D721Med (cell line): ENCODE measurements around the gene RGS11.

Experiments used
- DNase-seq: peaks from one replicate; pipeline ENCODE4 v3.0.0; 2011; ENCODE audit warnings: low spot score; ENCODE audit not compliant: insufficient read length
- FAIRE-seq: peaks from 2 replicates; lab custom pipeline; 2011; peaks lifted over from hg19 to GRCh38; lab: Jason Lieb, UNC
- CTCF ChIP-seq: IDR thresholded peaks from 2 replicates; pipeline ENCODE4 v1.5.1; 2012; ENCODE audit warnings: mild to moderate bottlenecking, control low read depth; ENCODE audit not compliant: insufficient read depth; ENCODE audit errors: missing control alignments

RGS11 gene

GRCh38 chr16:280005-280460, 4.3 kb upstream of the RGS11 start:
- DNase-seq (no peak), FAIRE-seq (no peak)
- TF ChIP-seq CTCF, result no peak

- FAIRE-seq, result no peak
- no peak for DNase-seq
- no peak for TF ChIP-seq CTCF
These were observed 3.8 kb upstream of the RGS11 start for GRCh38 chr16:279531-279930.

- FAIRE-seq (no peak), DNase-seq (no peak)
- TF ChIP-seq CTCF, result no peak
These were observed 3.2 kb upstream of the RGS11 start for GRCh38 chr16:278863-279366.

- TF ChIP-seq CTCF, result no peak
- DNase-seq (no peak), FAIRE-seq (no peak)
These were observed 808 bp upstream of the RGS11 start for GRCh38 chr16:276426-277077.

- FAIRE-seq (no peak), DNase-seq (no peak)
- no peak for TF ChIP-seq CTCF
These were observed 603 bp downstream of the RGS11 start for GRCh38 chr16:275041-275641.

- TF ChIP-seq CTCF, result no peak
These were observed 2.0 kb downstream of the RGS11 start for GRCh38 chr16:273547-274421.

More at GRCh38 chr16:273547-274421, 2.0 kb downstream of the RGS11 start:
- DNase-seq (no peak), FAIRE-seq (no peak)
